GM12891 (cell line): ENCODE data around the gene CCDC50.

Source experiments
- POLR2A ChIP-seq: IDR thresholded peaks from 2 replicates; pipeline ENCODE4 v1.6.1; 2011; ENCODE audit warnings: low read depth, low read length, control low read depth
- POLR2AphosphoS5 ChIP-seq: IDR thresholded peaks from 2 replicates; pipeline ENCODE4 v1.6.1; 2011; ENCODE audit warnings: low read depth, low read length, control low read depth
- POU2F2 ChIP-seq: IDR thresholded peaks from 2 replicates; pipeline ENCODE4 v1.6.1; 2011; ENCODE audit warnings: low read depth, mild to moderate bottlenecking, control low read depth, low read length, moderate library complexity
- SPI1 ChIP-seq: IDR thresholded peaks from 2 replicates; pipeline ENCODE4 v1.6.1; 2011; ENCODE audit warnings: low read depth, low read length, control low read depth
- TAF1 ChIP-seq: IDR thresholded peaks from 2 replicates; pipeline ENCODE4 v1.6.1; 2011; ENCODE audit warnings: low read depth, low read length, control low read depth

DNA sequence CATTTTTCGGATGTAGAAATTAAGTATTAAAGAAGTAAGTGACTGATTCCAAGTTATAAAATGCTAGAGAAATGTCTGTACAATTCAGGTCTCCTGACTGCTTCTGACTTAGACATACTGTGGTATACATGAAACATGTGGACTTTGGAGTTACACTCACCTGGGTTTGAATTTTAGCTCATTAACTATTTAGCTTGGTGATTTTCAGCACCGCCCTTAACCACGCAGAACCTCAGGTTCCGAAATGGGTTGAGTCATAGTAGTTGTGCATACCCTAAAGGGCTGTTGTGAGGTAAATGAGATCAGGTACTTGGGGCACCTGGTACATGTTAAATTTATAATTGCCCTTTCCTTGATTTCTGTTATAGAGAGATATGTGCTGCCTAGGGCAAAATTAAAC is 34.0 kb downstream of the CCDC50 start:
- TF ChIP-seq POLR2AphosphoS5 (no peak), POLR2A (no peak), TAF1 (no peak), POU2F2 (no peak), SPI1 (no peak)
